NCI-H82 treated with DMSO at 0.1 percent for 48 hours (cell line): ENCODE results near the gene EPHA4.
"Not testable (repeated sequence)": the region's sequence is repeated elsewhere in the genome, so short reads cannot be mapped to it uniquely, and the experiment has no call there.

Source experiments
- DNase-seq: peaks from one replicate; lab custom pipeline; 2025; ENCODE audit not compliant: unreplicated experiment; lab: John Stamatoyannopoulos, UW

EPHA4 gene

DNA sequence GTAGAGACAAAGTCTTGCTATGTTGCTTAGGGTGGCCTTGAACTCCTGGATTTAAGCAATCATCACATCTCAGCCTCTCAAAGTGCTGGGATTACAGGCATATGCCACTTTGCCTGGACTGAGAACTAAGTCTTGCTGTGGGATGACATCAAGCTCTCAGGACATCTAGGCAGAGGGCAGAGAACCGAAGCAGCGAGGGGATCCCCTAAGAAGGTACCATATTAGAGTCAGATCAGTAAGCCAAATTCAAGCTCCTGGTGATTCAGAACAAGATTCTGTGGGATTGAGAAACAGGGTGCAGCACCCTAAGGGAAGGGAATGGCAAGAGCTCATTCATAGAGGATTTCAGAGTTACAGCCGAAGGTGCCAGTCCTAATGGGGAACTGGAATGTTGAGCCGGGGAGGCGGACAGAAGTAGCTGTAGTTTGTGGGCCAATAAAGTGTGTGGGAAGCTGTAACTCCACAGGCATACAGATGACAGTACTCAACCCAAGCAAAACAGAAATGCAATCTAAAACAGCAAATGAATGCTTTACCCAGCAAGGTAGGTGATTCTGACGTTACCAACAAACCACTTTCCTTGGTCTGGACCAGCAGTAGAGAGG is 30.9 kb downstream of the EPHA4 start:
- no peak for DNase-seq

- DNase-seq: no peak
Observed at GRCh38 chr2:221539246-221539645, 32.9 kb downstream of the EPHA4 start.

DNA sequence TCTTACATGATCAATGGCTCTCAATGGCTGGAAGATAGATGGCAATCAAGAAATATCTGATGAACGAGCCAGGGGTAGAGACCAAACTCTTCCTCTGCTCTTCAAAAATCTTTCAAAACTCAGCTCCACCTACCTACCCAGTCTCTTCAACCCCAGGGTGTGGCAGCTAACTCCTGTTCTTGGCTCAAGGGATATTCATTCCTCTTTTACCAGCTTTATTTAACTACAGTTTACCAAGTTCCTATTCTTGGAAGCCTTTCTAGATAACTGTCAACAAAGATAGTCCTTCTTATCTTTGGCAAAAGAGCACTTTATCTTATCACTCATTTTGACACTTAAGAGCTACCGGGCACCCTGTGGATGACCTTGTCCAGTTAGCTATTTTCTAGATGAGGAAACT is 36.3 kb downstream of the EPHA4 start:
- no peak for DNase-seq

DNA sequence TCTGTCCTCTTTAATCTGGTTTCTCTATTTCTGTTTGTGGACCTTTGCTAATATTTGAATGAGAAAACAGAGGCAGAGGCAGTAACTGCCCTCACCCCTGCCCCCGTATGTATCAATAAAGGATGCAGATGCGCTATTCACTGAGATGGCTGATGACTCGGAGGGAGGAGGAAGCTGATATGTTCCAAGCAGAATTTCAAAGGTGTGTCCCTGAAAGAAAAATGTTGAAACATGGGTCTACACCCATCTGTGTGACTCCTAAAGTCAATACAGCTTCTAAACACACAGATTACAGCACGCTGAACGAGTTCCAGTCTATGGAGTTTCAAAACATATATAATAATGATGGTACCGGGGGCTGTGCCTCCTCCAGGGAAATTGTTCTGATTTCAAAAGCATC is 38.8 kb downstream of the EPHA4 start:
- DNase-seq: no peak

- DNase-seq: no peak
Observed at GRCh38 chr2:221532641-221533040, 39.5 kb downstream of the EPHA4 start.

DNA sequence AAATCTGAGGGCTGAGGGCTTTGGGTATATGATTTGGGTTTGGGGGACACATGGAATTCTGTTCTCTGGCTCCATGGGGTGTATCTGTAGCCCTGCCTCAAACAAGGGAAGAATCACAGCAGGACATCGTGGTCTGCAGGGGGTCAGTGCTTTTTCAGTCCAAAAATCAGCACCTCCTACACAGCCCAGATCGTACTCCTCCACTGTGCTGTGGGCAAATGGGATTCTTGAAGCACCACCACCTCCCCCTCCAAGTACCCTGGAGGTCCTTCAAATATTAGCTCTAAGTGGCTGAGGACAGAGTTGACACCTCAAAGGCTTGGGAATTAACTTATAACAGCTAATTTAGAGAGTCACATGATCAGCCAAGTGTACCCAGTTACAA is 41.5 kb downstream of the EPHA4 start:
- no peak for DNase-seq

DNA sequence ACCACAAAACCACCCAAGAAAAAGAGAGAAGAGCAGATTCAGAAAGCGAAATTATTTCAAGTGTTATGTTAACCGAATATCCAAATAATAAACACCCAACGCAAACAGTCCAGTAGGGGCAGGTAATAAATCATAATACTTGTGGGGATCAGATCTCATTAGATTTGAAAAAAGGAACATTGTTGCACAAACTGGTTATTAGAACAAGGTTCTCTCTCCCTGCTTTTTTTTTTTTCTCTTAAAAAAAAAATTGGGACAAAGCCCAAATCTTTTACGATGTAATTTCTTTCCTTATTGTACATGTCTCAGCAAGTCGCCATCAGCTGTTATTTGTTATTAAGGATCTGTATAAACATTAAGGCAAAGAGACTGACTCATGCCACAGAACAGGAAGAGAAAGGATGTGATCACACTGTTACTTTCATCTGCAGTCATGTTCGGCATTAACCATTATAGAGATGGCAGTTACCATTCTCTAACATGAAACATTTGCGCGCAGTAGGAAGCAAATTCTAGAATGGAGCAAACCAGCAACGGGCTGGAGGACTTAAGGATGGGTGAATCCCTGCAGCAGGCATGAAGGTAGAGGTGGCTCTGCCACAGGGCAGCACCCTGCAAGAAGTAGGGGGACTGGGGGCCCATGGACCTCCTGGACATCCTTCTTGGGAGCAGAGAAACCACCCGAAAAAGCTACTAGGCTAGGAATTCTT is 42.0 kb downstream of the EPHA4 start:
- DNase-seq: no peak

DNA sequence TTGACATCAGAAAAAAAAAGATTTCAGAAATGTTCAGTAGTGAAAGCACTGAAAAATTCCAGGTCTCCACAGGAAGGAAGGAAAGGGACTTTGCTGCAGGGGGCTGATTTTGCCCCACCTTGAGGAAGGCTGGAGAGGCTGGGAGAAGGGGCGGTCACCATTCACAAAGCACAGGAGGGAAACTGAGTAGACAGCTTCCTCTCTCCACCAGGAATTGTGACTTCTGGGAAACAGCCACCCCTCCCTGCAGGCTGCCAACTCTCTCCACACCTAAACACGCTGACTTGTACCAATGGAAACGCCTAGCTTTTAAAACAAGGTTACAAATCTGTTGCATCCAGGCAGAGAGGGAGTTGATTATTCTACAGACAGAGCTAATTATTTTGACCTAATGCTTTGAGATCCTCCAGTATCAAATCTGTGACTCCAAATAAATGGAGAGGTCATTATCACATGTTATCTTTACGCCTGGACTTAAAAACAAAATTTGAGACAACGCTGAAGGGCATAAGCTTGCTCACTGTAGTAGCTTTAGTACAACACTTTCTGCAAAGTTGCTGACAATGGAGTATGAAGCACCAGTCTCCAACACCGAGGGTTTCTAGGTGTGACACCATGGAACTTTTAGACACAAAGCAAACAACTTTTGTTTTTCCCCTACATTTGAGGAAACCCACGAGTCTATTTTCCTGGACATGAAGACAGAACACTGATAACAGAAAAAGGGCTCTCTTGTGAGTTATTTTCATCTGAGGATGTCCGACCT is 42.7 kb downstream of the EPHA4 start:
- DNase-seq: no peak

DNA sequence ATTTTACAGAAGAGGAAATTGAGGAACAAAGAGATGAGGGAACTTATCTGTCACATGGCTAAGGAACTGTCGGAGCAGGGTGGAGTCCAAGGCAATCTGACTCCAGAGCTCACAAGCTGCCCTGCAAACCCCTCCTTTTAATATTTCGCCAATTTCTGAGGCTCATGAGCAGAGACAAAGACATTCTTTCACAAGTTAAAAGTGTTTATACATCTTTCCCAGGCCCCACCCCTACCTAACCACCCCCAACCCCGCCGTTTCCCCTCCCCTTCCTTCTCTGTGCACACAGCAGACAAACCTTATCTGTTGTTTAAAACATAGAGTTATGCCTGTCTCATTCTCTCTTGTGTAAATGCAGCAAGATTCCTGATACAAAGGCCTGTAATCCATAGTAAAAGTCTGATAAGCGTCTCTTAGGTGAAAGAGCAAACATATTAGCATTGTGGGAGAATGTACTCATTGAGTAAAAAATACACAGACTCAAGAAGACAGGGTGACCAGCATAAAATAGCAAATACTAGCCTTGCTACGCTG is 44.3 kb downstream of the EPHA4 start:
- no peak for DNase-seq

- no peak for DNase-seq
Observed at GRCh38 chr2:221524158-221524557, 47.9 kb downstream of the EPHA4 start.

DNA sequence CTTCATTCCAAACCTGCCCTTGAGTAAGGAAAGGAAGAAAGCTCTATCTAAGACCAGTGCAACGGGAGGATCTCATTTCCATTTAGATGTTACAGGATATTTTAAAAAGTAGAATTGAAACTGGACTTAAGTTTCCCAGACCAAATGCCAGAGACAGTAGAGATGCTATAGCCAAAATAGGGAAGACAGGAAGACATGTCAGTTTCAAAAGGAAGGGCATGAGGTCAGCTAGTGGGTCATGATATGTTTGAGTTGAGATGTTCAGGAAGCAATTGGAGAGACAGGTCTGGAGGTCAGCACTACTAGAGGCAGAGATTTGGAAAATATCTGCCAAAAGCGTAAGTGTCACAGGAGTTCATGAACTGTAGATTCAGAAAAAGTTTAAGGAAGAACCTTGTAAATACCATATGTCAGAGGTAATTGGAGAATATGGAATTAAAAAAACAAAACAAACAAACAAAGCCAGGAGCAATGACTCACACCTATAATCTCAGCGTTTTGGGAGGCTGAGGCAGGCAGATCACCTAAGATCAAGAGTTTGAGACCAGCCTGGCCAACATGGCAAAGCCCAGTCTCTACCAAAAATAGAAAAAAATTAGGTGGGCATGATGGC is 50.8 kb downstream of the EPHA4 start:
- DNase-seq: no peak

DNA sequence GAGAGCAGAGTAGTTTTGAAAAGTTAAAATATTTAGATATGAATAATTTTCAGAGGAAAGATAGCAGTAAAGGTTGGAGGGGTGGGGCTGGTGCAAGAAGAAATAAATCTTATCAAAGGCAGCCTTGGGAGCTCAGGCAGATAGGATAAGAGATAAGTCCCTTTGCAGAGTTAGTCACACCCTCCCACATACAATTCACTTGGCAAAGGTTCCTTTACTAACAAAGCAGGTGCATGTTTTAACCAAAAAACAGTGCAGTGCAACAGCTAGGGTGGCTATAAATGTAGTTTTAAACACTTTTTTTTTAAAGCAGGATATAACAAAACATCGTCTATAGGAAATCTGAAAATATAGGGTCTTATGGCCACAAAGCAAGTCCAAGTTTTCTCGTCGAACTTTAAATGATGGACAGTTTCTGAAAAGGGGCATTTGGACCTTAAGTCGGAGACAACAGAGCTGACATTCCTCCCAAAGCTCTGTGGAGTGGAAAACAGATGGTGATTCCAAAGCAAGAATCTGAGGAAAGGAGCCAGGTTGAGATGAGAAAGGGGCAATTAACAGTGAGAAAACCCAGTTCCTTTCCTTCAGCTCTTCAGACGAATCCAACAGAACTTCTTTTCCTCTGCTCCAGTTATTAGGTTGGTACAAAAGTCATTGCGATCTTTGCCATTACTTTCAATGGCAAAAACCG is 53.0 kb downstream of the EPHA4 start:
- no peak for DNase-seq

- DNase-seq: no peak
Observed at GRCh38 chr2:221518201-221518934, 53.7 kb downstream of the EPHA4 start.

- DNase-seq: no peak
Observed at GRCh38 chr2:221517696-221518151, 54.4 kb downstream of the EPHA4 start.

GRCh38 chr2:221517146-221517695 is 54.9 kb downstream of the EPHA4 start:
- no peak for DNase-seq

DNA sequence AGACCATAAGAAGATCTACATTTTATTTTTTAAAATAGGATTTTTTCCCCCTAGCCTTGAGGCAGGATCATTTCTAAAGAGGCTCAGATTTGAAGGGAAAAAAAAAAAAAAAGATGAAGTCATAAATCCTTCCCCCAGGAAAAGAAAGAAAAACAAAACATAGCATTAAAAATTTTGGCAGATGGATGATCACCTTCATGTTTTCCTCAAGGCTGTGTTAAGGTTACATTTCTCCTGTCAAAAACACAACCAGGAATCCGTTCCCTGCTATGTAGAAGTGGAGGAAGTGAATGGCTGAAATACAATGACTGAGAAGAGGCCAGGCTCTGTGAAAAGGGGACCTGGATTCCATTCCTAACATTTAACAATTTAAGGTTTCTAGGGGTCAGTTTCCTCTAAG is 56.2 kb downstream of the EPHA4 start:
- no peak for DNase-seq

DNA sequence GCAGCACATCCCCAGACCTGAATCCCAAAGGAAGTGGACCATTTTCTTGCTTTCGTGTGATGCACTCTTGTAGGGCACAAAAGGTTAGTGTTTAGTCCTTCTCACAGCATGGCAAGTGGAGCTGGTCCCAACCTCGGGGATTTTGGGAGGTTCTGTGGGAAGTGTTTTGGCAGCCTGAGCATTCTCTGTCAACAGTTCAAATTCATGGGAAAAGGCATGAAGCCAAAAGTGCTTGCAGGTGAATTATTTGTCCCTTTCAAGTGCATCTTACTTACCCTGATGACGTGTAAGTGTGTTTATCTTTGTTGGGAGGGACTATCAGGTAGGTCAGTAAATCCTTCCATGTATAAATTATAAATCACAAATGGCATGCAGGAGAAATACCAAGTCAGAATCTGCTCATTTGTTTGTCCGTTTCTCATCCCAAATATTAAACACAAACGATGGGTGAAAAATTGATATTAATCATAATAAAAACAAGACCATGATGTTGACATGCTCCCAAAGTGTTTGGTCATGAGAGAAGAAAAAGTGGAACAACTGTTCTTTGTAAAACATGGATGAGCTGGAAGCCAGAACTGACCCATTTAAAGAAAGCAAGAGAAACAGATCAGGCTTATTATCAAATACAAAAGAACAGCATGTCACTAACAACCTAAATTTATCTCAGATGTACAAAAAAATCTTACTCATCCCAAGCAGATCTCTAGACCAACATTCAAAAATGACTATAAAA is 57.6 kb downstream of the EPHA4 start:
- DNase-seq: no peak

- DNase-seq: no peak
Observed at GRCh38 chr2:221513232-221513631, 58.9 kb downstream of the EPHA4 start.

GRCh38 chr2:221511325-221511724 is 60.8 kb downstream of the EPHA4 start:
- DNase-seq: not testable (repeated sequence)
